Measurements from ENCODE around the gene TERT.

Gene TERT

GRCh38 chr5:1259806-1260480 is 34.9 kb downstream of the TERT start:
- DNase-seq (ENCODE audit: low read depth in 3 of 3) = no peak

GRCh38 chr5:1257841-1258240 is 37.0 kb downstream of the TERT start:
- no peak for DNase-seq (ENCODE audit: low read depth in 3 of 3)

GRCh38 chr5:1257363-1257762 is 37.5 kb downstream of the TERT start:
- no peak for DNase-seq (ENCODE audit: low read depth in 3 of 3)

GRCh38 chr5:1256776-1257175 is 38.1 kb downstream of the TERT start:
- DNase-seq (ENCODE audit: low read depth in 3 of 3) = no peak

- peak in 2 of 3 experiments; percentile 7 to 18 for DNase-seq (ENCODE audit: low read depth in 3 of 3)
Measured at GRCh38 chr5:1255081-1255561, 39.7 kb downstream of the TERT start.

GRCh38 chr5:1254196-1254595 is 40.7 kb downstream of the TERT start:
- no peak for DNase-seq (ENCODE audit: low read depth in 3 of 3)

GRCh38 chr5:1253456-1254105 is 41.3 kb downstream of the TERT start:
- no peak for DNase-seq (ENCODE audit: low read depth in 3 of 3)

- no peak for DNase-seq (ENCODE audit: low read depth in 3 of 3)
Measured at GRCh38 chr5:1252681-1253080, 42.2 kb downstream of the TERT start.

- DNase-seq (ENCODE audit: low read depth in 3 of 3) = no peak
Measured at GRCh38 chr5:1251678-1252580, 42.9 kb downstream of the TERT start.

GRCh38 chr5:1249366-1250280 is 45.2 kb downstream of the TERT start:
- DNase-seq (ENCODE audit: low read depth in 3 of 3) = no peak

GRCh38 chr5:1247811-1248210 is 47.1 kb downstream of the TERT start:
- no peak for DNase-seq (ENCODE audit: low read depth in 3 of 3)

GRCh38 chr5:1246711-1247431 is 48.0 kb downstream of the TERT start:
- DNase-seq (ENCODE audit: low read depth in 3 of 3) = no peak

- no peak for DNase-seq (ENCODE audit: low read depth in 3 of 3)
Measured at GRCh38 chr5:1245905-1246576, 48.8 kb downstream of the TERT start.

- DNase-seq (ENCODE audit: low read depth in 3 of 3) = no peak
Measured at GRCh38 chr5:1244976-1245375, 49.9 kb downstream of the TERT start.

- DNase-seq (ENCODE audit: low read depth in 3 of 3) = no peak
Measured at GRCh38 chr5:1244255-1244654, 50.6 kb downstream of the TERT start.

- no peak for DNase-seq (ENCODE audit: low read depth in 3 of 3)
Measured at GRCh38 chr5:1243487-1244130, 51.3 kb downstream of the TERT start.

GRCh38 chr5:1242733-1243486 is 52.0 kb downstream of the TERT start:
- no peak for DNase-seq (ENCODE audit: low read depth in 3 of 3)

GRCh38 chr5:1241509-1242080 is 53.3 kb downstream of the TERT start:
- no peak for DNase-seq (ENCODE audit: low read depth in 3 of 3)

Measured in stimulated activated CD4-positive, alpha-beta T cell treated with anti-CD3 and anti-CD28 coated beads, TNF-alpha, amount 100 ng/mL, for 4 hours (primary cell).